ENCODE data around the gene MAD1L1.

DNA sequence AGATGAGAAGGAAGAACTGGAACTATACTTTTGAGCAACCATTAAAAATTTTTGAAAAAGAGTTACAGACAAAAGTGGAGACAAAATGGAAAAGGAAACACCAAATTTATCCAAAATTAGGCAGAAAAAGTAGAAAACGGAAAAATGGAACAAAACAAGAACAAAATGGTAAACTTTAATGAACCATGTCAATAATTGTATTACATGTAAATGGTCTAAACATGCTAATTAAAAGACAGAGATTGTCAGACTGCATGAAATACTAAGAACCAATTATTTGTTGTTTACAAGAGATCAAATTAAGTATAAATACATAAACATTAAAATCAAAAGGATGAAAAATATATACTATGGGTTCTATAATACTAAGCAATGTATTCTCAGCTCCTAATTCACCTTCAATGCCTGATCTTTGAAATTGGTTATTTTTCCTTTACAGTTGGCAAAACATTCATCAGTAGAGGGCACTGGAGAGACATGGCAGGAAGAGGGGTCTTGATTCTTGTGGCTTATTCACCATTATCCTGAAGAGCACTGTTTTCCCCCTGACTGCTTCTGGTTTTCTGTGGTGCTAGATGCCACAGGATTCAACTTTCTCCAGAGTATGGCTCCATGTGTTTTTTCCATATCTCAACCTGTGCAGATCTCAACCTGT, 437.7 kb downstream of the MAD1L1 start:
- TF ChIP-seq RFX5 (IDR thresholded peaks at IDR 0.05; ENCODE audit: low read depth, low read length): no peak
- TF ChIP-seq, protein P1, sequence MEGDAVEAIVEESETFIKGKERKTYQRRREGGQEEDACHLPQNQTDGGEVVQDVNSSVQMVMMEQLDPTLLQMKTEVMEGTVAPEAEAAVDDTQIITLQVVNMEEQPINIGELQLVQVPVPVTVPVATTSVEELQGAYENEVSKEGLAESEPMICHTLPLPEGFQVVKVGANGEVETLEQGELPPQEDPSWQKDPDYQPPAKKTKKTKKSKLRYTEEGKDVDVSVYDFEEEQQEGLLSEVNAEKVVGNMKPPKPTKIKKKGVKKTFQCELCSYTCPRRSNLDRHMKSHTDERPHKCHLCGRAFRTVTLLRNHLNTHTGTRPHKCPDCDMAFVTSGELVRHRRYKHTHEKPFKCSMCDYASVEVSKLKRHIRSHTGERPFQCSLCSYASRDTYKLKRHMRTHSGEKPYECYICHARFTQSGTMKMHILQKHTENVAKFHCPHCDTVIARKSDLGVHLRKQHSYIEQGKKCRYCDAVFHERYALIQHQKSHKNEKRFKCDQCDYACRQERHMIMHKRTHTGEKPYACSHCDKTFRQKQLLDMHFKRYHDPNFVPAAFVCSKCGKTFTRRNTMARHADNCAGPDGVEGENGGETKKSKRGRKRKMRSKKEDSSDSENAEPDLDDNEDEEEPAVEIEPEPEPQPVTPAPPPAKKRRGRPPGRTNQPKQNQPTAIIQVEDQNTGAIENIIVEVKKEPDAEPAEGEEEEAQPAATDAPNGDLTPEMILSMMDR (conservative IDR thresholded peaks at IDR 0.05; ENCODE audit: low read depth, low read length): peak; percentile 32; the same call in 1 of the 2 replicates
- peak; percentile 51 for TF ChIP-seq RAD21 (IDR thresholded peaks at IDR 0.05; ENCODE audit: low read length)
